HepG2 (cell line): ENCODE data around the gene TESPA1. TPM values are rescaled to one million over a fixed set of nuclear protein-coding genes. Genes with fewer than 3 reads are reported as not detected.
A peak's percentile ranks its signal among the peaks of the same experiment; 100 is the strongest.

Source experiments
- CREB1 ChIP-seq, 2 experiments: fragments of 450-650 bp in 1 of 2; IDR thresholded peaks; 2 replicates each; pipeline ENCODE4 v1.6.1; 2016 to 2017; ENCODE audit warnings: control low read depth in 1 of 2, mild to moderate bottlenecking in 1 of 2, missing compliant biosample characterization in 1 of 2, missing genetic modification characterization in 1 of 2
- DR1 ChIP-seq: sonication (generic); formaldehyde crosslinking; IDR thresholded peaks from 2 replicates; pipeline ENCODE4 v1.8.0; 2021; ENCODE audit warnings: mild to moderate bottlenecking, missing genetic modification reagents, inconsistent platforms
- ESRRA ChIP-seq: sonication (generic); formaldehyde crosslinking; IDR thresholded peaks from 2 replicates; pipeline ENCODE4 v1.5.1; 2020; ENCODE audit warnings: mild to moderate bottlenecking, low read depth, missing genetic modification reagents
- FOXK1 ChIP-seq: sonication (generic); formaldehyde crosslinking; IDR thresholded peaks from 2 replicates; pipeline ENCODE4 v1.4.0; 2020; ENCODE audit warnings: low read depth, missing genetic modification reagents, borderline replicate concordance
- GATA4 ChIP-seq: sonication (generic); IDR thresholded peaks from 2 replicates; pipeline ENCODE4 v1.6.1; 2016; ENCODE audit warnings: antibody characterized with exemption, low read depth, borderline replicate concordance
- KLF13 ChIP-seq: sonication (generic); formaldehyde crosslinking; IDR thresholded peaks from 2 replicates; pipeline ENCODE4 v1.4.0; 2020; ENCODE audit warnings: mild to moderate bottlenecking, missing genetic modification reagents
- MYNN ChIP-seq: sonication (generic); formaldehyde crosslinking; IDR thresholded peaks from 2 replicates; pipeline ENCODE4 v1.4.0; 2020; ENCODE audit warnings: mild to moderate bottlenecking, low read depth, missing genetic modification reagents
- PITX1 ChIP-seq: sonication (generic); formaldehyde crosslinking; IDR thresholded peaks from 2 replicates; pipeline ENCODE4 v1.5.1; 2020; ENCODE audit warnings: mild to moderate bottlenecking, missing genetic modification reagents
- POLR2AphosphoS2 ChIP-seq: IDR thresholded peaks from 2 replicates; pipeline ENCODE4 v1.6.1; 2011; ENCODE audit warnings: low read depth, low read length, improper control_type of control experiment
- RAD21 ChIP-seq: fragments of 450-650 bp; formaldehyde crosslinking; IDR thresholded peaks from 2 replicates; pipeline ENCODE4 v1.5.0; 2020; ENCODE audit warnings: mild to moderate bottlenecking
- REXO4 ChIP-seq: sonication (generic); formaldehyde crosslinking; IDR thresholded peaks from 2 replicates; pipeline ENCODE4 v1.8.0; 2022; ENCODE audit warnings: missing genetic modification reagents, mild to moderate bottlenecking, borderline replicate concordance
- STAT5B ChIP-seq: sonication (generic); formaldehyde crosslinking; IDR thresholded peaks from 2 replicates; pipeline ENCODE4 v1.4.0; 2020; ENCODE audit warnings: missing genetic modification reagents
- TARDBP ChIP-seq: sonication (generic); formaldehyde crosslinking; IDR thresholded peaks from 2 replicates; pipeline ENCODE4 v1.8.0; 2022; ENCODE audit warnings: mild to moderate bottlenecking, missing genetic modification reagents
- TOE1 ChIP-seq: sonication (generic); formaldehyde crosslinking; IDR thresholded peaks from 2 replicates; pipeline ENCODE4 v1.4.0; 2020; ENCODE audit warnings: mild to moderate bottlenecking, missing genetic modification reagents
- TP53 ChIP-seq: sonication (generic); formaldehyde crosslinking; conservative IDR thresholded peaks from 2 replicates; pipeline ENCODE4 v1.4.0; 2020; ENCODE audit warnings: missing genetic modification reagents
- U2AF1 ChIP-seq: fragments of 200-400 bp; formaldehyde crosslinking; optimal IDR thresholded peaks from 2 replicates; pipeline ENCODE3; 2017; ENCODE audit warnings: mild to moderate bottlenecking, low read depth, low read length
- ZNF44 ChIP-seq: sonication (generic); formaldehyde crosslinking; IDR thresholded peaks from 2 replicates; pipeline ENCODE4 v1.5.1; 2020; ENCODE audit warnings: mild to moderate bottlenecking, missing genetic modification reagents
- ZNF547 ChIP-seq: sonication (generic); formaldehyde crosslinking; IDR thresholded peaks from 2 replicates; pipeline ENCODE4 v1.5.1; 2020; ENCODE audit warnings: mild to moderate bottlenecking, missing genetic modification reagents
- ZNF644 ChIP-seq: IDR thresholded peaks from 2 replicates; pipeline ENCODE4 v1.6.1; 2016; ENCODE audit warnings: low read depth
- ZNF678 ChIP-seq: sonication (generic); formaldehyde crosslinking; IDR thresholded peaks from 2 replicates; pipeline ENCODE4 v1.4.0; 2020; ENCODE audit warnings: mild to moderate bottlenecking, missing genetic modification reagents
- ZSCAN12 ChIP-seq: sonication (generic); formaldehyde crosslinking; IDR thresholded peaks from 2 replicates; pipeline ENCODE4 v1.9.0; 2021; ENCODE audit warnings: mild to moderate bottlenecking, missing genetic modification reagents
- polyA plus RNA-seq, 8 experiments: library from polyadenylated mRNA; depleted of rRNA in 3 of 8; stranded (reverse) in 7 of 8; unstranded in 1 of 8; fragments of >200 nt; fragmentation: Illumina TruSeq in 4 of 8; extraction: Trizol in 4 of 8; gene quantifications; 2 replicates each; pipeline versions ENCODE4 v1.2.1 to v1.2.3, GENCODE V29; 2011 to 2016; ENCODE audit warnings: low read depth in 4 of 8, missing spikeins in 1 of 8, mixed read lengths in 1 of 8; ENCODE audit not compliant: insufficient read depth in 1 of 8
- total RNA-seq, 5 experiments: library from RNA; depleted of rRNA; stranded (reverse); fragments of >200 nt; fragmentation: Illumina TruSeq; extraction: Trizol; gene quantifications; 2 replicates each; pipeline ENCODE4 v1.2.3, GENCODE V29; 2016; ENCODE audit warnings: low read depth in 1 of 5
- TF ChIP-seq, protein P1 (sequence below): sonication (generic); formaldehyde crosslinking; IDR thresholded peaks from 2 replicates; pipeline ENCODE4 v1.5.0; 2020; ENCODE audit warnings: mild to moderate bottlenecking, missing genetic modification reagents, borderline replicate concordance
- TF ChIP-seq, protein P2 (sequence below): sonication (generic); formaldehyde crosslinking; IDR thresholded peaks from 2 replicates; pipeline ENCODE4 v1.4.0; 2020; ENCODE audit warnings: low read depth, mild to moderate bottlenecking, missing genetic modification reagents
- TF ChIP-seq, protein P3 (sequence below): sonication (generic); formaldehyde crosslinking; IDR thresholded peaks from 2 replicates; pipeline ENCODE4 v1.4.0; 2020; ENCODE audit warnings: missing genetic modification reagents
- TF ChIP-seq, protein P4 (sequence below): sonication (generic); formaldehyde crosslinking; IDR thresholded peaks from 2 replicates; pipeline ENCODE4 v1.4.0; 2020; ENCODE audit warnings: missing genetic modification reagents, mild to moderate bottlenecking, borderline replicate concordance

Gene TESPA1
- total and polyA plus RNA-seq, 2 of the 13 experiments (the other 11 are each of a cell fraction or from before 2014, with no cell fraction given): not detected

DNA sequence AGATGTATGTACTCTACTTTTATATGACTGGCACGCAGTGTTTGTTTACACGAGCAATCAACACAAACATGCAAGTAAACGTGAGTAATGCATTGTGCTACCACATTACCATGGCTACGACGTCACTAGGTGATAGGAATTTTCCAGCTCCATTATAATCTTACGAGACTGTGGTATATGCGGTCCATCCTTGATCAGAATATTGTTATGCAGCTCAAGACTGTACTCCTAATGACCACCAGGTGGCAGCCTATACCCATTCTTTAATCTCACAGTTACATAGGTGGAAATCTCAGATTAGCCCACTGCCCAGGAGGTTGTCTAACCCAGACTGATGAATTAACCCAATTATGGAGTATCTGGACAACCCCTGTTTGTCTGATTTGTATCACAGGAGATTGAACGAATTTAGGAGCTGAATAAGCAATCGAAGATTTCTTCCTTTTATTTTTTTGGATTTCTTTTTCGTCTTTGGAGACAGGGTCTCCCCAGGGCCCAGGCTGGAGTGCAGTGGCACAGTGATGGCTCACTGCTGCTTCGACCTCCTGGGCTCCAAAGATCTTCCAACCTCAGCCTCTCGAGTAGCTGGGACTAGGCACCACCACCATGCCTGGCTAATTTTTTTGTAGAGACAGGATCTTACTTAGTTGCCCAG lies 8.7 kb upstream of the TESPA1 start (continued):
- TF ChIP-seq ESRRA (CRISPR knock-in tag) (no peak), POLR2AphosphoS2 (no peak), GATA4 (no peak), KLF13 (CRISPR knock-in tag) (no peak), ZSCAN12 (CRISPR knock-in tag) (no peak), ZNF644 (CRISPR knock-in tag) (no peak), TARDBP (CRISPR knock-in tag) (no peak), ZNF44 (no peak), TP53 (CRISPR knock-in tag) (no peak), ZNF547 (CRISPR knock-in tag) (no peak), FOXK1 (CRISPR knock-in tag) (no peak), ZNF678 (no peak), MYNN (CRISPR knock-in tag) (no peak), RAD21 (CRISPR knock-in tag) (peak; percentile 42; the same call in 1 of the 2 replicates), DR1 (CRISPR knock-in tag) (no peak), TOE1 (CRISPR knock-in tag) (no peak), CREB1 (IDR thresholded peaks at IDR 0.05) (peak; percentile 53; the same call in 1 of the 2 replicates), CREB1 (CRISPR knock-in tag; IDR thresholded peaks at IDR 0.05) (no peak), PITX1 (CRISPR knock-in tag) (no peak), U2AF1 (no peak), STAT5B (CRISPR knock-in tag) (no peak), REXO4 (no peak)
- TF ChIP-seq, protein P1, sequence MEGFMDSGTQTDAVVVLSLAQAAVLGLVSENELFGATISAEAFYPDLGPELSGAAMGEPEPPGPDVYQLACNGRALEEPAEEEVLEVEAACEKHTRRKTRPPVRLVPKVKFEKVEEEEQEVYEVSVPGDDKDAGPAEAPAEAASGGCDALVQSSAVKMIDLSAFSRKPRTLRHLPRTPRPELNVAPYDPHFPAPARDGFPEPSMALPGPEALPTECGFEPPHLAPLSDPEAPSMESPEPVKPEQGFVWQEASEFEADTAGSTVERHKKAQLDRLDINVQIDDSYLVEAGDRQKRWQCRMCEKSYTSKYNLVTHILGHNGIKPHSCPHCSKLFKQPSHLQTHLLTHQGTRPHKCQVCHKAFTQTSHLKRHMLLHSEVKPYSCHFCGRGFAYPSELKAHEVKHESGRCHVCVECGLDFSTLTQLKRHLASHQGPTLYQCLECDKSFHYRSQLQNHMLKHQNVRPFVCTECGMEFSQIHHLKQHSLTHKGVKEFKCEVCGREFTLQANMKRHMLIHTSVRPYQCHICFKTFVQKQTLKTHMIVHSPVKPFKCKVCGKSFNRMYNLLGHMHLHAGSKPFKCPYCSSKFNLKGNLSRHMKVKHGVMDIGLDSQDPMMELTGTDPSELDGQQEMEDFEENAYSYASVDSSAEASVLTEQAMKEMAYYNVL (CRISPR knock-in tag): no peak
- TF ChIP-seq, protein P2, sequence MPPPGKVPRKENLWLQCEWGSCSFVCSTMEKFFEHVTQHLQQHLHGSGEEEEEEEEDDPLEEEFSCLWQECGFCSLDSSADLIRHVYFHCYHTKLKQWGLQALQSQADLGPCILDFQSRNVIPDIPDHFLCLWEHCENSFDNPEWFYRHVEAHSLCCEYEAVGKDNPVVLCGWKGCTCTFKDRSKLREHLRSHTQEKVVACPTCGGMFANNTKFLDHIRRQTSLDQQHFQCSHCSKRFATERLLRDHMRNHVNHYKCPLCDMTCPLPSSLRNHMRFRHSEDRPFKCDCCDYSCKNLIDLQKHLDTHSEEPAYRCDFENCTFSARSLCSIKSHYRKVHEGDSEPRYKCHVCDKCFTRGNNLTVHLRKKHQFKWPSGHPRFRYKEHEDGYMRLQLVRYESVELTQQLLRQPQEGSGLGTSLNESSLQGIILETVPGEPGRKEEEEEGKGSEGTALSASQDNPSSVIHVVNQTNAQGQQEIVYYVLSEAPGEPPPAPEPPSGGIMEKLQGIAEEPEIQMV (CRISPR knock-in tag): no peak
- TF ChIP-seq, protein P3, sequence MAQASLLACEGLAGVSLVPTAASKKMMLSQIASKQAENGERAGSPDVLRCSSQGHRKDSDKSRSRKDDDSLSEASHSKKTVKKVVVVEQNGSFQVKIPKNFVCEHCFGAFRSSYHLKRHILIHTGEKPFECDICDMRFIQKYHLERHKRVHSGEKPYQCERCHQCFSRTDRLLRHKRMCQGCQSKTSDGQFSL (CRISPR knock-in tag): no peak
- TF ChIP-seq, protein P4, sequence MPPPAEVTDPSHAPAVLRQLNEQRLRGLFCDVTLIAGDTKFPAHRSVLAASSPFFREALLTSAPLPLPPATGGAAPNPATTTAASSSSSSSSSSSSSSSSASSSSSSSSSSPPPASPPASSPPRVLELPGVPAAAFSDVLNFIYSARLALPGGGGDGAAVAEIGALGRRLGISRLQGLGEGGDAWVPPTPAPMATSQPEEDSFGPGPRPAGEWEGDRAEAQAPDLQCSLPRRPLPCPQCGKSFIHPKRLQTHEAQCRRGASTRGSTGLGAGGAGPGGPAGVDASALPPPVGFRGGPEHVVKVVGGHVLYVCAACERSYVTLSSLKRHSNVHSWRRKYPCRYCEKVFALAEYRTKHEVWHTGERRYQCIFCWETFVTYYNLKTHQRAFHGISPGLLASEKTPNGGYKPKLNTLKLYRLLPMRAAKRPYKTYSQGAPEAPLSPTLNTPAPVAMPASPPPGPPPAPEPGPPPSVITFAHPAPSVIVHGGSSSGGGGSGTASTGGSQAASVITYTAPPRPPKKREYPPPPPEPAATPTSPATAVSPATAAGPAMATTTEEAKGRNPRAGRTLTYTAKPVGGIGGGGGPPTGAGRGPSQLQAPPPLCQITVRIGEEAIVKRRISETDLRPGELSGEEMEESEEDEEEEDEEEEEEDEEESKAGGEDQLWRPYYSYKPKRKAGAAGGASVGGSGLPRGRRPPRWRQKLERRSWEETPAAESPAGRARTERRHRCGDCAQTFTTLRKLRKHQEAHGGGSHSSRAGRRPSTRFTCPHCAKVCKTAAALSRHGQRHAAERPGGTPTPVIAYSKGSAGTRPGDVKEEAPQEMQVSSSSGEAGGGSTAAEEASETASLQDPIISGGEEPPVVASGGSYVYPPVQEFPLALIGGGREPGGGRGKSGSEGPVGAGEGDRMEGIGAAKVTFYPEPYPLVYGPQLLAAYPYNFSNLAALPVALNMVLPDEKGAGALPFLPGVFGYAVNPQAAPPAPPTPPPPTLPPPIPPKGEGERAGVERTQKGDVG: no peak
